IMR-90 (cell line): ENCODE data around the gene PPL. TPM values are rescaled to one million over a fixed set of nuclear protein-coding genes. Genes with fewer than 3 reads are reported as not detected.

Source experiments
- ATAC-seq: fragments of 200-7000 bp; cut with Tn5 transposase; 2 replicates; pipeline ENCODE4 v1.9.1; 2020; ENCODE audit warnings: low read depth, mild to moderate bottlenecking, moderate library complexity
- BruUV-seq: library from RNA; stranded (reverse); fragments of 400-500 nt; replicated peaks from 2 replicates; lab custom pipeline; 2021; lab: Mats Ljungman, UMichigan
- CTCF ChIA-PET: fragments of 300-600 bp; formaldehyde crosslinking; extraction: SDS; loops from one replicate; lab custom pipeline; 2021; ENCODE audit warnings: antibody characterized with exemption; lab: Yijun Ruan, JAX
- POLR2A ChIA-PET: fragments of 300-600 bp; sonication (Branson Sonifier 250); formaldehyde crosslinking; loops from one replicate; lab custom pipeline; 2022; ENCODE audit warnings: antibody characterized with exemption; ENCODE audit not compliant: unreplicated experiment; lab: Charles Lee
- DNase-seq: peaks from one replicate; pipeline ENCODE4 v3.0.0; 2013
- H2AFZ ChIP-seq: replicated peaks from 2 replicates; pipeline ENCODE3; 2013; ENCODE audit warnings: low read length, mild to moderate bottlenecking; ENCODE audit not compliant: poor library complexity
- H2AK5ac ChIP-seq: 2 replicates; pipeline ENCODE4 v1.6.1; 2013; ENCODE audit warnings: low read depth, low read length, inconsistent platforms
- H2AK9ac ChIP-seq: replicated peaks from 2 replicates; pipeline ENCODE3; 2013; ENCODE audit warnings: mild to moderate bottlenecking, low read depth, low read length, moderate library complexity; ENCODE audit not compliant: poor library complexity
- H2BK120ac ChIP-seq: 2 replicates; pipeline ENCODE4 v1.6.1; 2013; ENCODE audit warnings: low read depth, low read length, inconsistent platforms
- H2BK15ac ChIP-seq: 3 replicates; pipeline ENCODE4 v1.6.1; 2013; ENCODE audit warnings: low read depth, low read length, inconsistent platforms
- H2BK20ac ChIP-seq: 2 replicates; pipeline ENCODE4 v1.6.1; 2013; ENCODE audit warnings: low read depth, mild to moderate bottlenecking, inconsistent platforms, low read length, moderate library complexity
- H2BK5ac ChIP-seq: 2 replicates; pipeline ENCODE4 v1.6.1; 2013; ENCODE audit warnings: mild to moderate bottlenecking, low read depth, low read length, inconsistent platforms; ENCODE audit not compliant: poor library complexity, severe bottlenecking
- H3K14ac ChIP-seq: replicated peaks from 2 replicates; pipeline ENCODE4 v1.6.1; 2013; ENCODE audit warnings: low read depth, low read length, inconsistent platforms
- H3K18ac ChIP-seq: 2 replicates; pipeline ENCODE4 v1.6.1; 2013; ENCODE audit warnings: low read depth, low read length, control low read depth
- H3K23ac ChIP-seq: 2 replicates; pipeline ENCODE4 v1.6.1; 2013; ENCODE audit warnings: low read depth, low read length, inconsistent platforms
- H3K27ac ChIP-seq: 2 replicates; pipeline ENCODE4 v1.5.1; 2013; ENCODE audit warnings: mild to moderate bottlenecking, control low read depth, low read length; ENCODE audit not compliant: insufficient read depth
- H3K27me3 ChIP-seq: 2 replicates; pipeline ENCODE4 v1.6.1; 2013; ENCODE audit warnings: low read length; ENCODE audit not compliant: control insufficient read depth, insufficient read depth
- H3K36me3 ChIP-seq: 2 replicates; pipeline ENCODE4 v1.6.1; 2013; ENCODE audit warnings: low read length, mixed read lengths; ENCODE audit not compliant: control insufficient read depth, insufficient read depth
- H3K4ac ChIP-seq: 2 replicates; pipeline ENCODE4 v1.6.1; 2013; ENCODE audit warnings: low read depth, low read length, inconsistent platforms
- H3K4me1 ChIP-seq: 2 replicates; pipeline ENCODE4 v1.6.1; 2013; ENCODE audit warnings: low read length, mixed read lengths; ENCODE audit not compliant: control insufficient read depth, insufficient read depth
- H3K4me2 ChIP-seq: 2 replicates; pipeline ENCODE4 v1.6.1; 2013; ENCODE audit warnings: low read depth, mild to moderate bottlenecking, control low read depth, low read length, moderate library complexity
- H3K4me3 ChIP-seq: 2 replicates; pipeline ENCODE4 v1.5.1; 2013; ENCODE audit warnings: low read depth, mild to moderate bottlenecking, control low read depth, low read length, moderate library complexity; ENCODE audit not compliant: insufficient read depth
- H3K56ac ChIP-seq: 2 replicates; pipeline ENCODE4 v1.6.1; 2013; ENCODE audit warnings: low read length, inconsistent platforms; ENCODE audit not compliant: insufficient read depth; ENCODE audit errors: extremely low read depth
- H3K79me1 ChIP-seq, 2 experiments: 2 replicates each; pipeline ENCODE4 v1.6.1; 2013; ENCODE audit warnings: low read length in 2 of 2, inconsistent platforms in 1 of 2, low read depth in 1 of 2
- H3K9ac ChIP-seq: 2 replicates; pipeline ENCODE4 v1.6.1; 2013; ENCODE audit warnings: low read depth, low read length, control low read depth
- H3K9me1 ChIP-seq: 2 replicates; pipeline ENCODE4 v1.6.1; 2013; ENCODE audit warnings: low read length, inconsistent platforms; ENCODE audit not compliant: insufficient read depth
- H3K9me3 ChIP-seq: 2 replicates; pipeline ENCODE4 v1.6.1; 2013; ENCODE audit warnings: low read length; ENCODE audit not compliant: control insufficient read depth, insufficient read depth
- H4K20me1 ChIP-seq: 2 replicates; pipeline ENCODE4 v1.6.1; 2013; ENCODE audit warnings: low read length, inconsistent platforms; ENCODE audit not compliant: insufficient read depth
- H4K5ac ChIP-seq: 2 replicates; pipeline ENCODE4 v1.6.1; 2013; ENCODE audit warnings: mild to moderate bottlenecking, low read depth, low read length, control low read depth
- H4K8ac ChIP-seq, 2 experiments: 2 replicates each; pipeline ENCODE4 v1.6.1; 2013; ENCODE audit warnings: low read depth in 2 of 2, low read length in 2 of 2, control low read depth in 1 of 2, inconsistent platforms in 1 of 2
- H4K91ac ChIP-seq: 2 replicates; pipeline ENCODE4 v1.6.1; 2013; ENCODE audit warnings: low read depth, low read length, inconsistent platforms; ENCODE audit not compliant: insufficient read depth
- CHD1 ChIP-seq: IDR thresholded peaks from 2 replicates; pipeline ENCODE4 v1.6.1; 2012; ENCODE audit warnings: low read depth, low read length, improper control_type of control experiment
- WGBS, 2 experiments: methylation state at CpG; one replicate each; pipeline versions ENCODE4 v1.1.5 to v1.1.7; 2013; ENCODE audit warnings: missing lambda C conversion rate in 2 of 2; ENCODE audit not compliant: insufficient read length in 1 of 2; ENCODE audit errors: extremely low coverage in 2 of 2; 5-methylcytosine and 5-hydroxymethylcytosine counted together
- dilution Hi-C: fragments of 300-500 bp; cut with HindIII; formaldehyde crosslinking; loops from one replicate; pipeline ENCODE4 v1.14.3; 2018; ENCODE audit warnings: low sequenced_read_pairs; ENCODE audit not compliant: unreplicated experiment
- in situ Hi-C: fragments of 300-500 bp; cut with MboI; formaldehyde crosslinking; loops from 3 replicates; pipeline ENCODE4 v1.14.3; 2019; ENCODE audit warnings: low sequenced_read_pairs, inconsistent platforms, mixed read lengths
- intact Hi-C: fragments of 100-400 bp; cut with micrococcal nuclease; formaldehyde crosslinking; loops from 2 replicates; pipeline ENCODE4 v1.10.0; 2022
- polyA plus RNA-seq, 3 experiments: library from polyadenylated mRNA; depleted of rRNA; stranded (reverse); fragments of >200 nt; gene quantifications; 2 replicates each; pipeline ENCODE4 v1.2.3, GENCODE V29; 2012; ENCODE audit warnings: low replicate concordance in 1 of 3
- total RNA-seq: library from RNA; depleted of rRNA; stranded (reverse); fragments of >200 nt; gene quantifications from 2 replicates; pipeline ENCODE4 v1.2.3, GENCODE V29; 2012

PPL gene
- total and polyA plus RNA-seq, 2 of the 4 experiments (the other 2 are of a cell fraction), result 0.34 to 0.36 TPM

DNA sequence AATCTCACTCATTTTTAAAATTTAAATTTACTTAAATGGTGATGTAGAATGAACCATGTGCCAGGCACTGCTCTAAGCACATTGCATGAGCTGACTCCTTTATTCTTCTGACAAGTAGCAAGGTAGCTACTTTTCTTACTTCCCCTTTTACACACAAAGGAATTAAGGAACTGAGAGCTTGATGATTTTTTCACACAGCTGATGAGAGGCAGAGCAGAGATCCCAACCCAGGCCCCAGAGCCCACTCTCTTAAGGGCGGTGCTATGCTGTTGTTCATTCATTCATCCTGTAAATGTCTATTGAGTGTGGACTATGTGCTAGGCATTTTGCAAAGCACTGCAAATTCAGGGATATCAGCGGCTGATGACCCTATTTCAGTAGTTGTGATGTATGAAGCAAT lies 39.1 kb upstream of the PPL start:
- Histone ChIP-seq H3K4me1 (no peaks in the 10 kb centered on the region), H3K27ac (no peak overlapping the region), H4K5ac (no peak overlapping the region), H2BK20ac (no peak overlapping the region), H4K8ac (no peak overlapping the region), H3K9me3 (no peaks in the 10 kb centered on the region), H3K9ac (no peak overlapping the region), H3K18ac (no peak overlapping the region), H2BK5ac (no peak overlapping the region), H3K23ac (no peak overlapping the region), H3K79me1 (no peaks in the 10 kb centered on the region), H4K20me1 (no peaks in the 10 kb centered on the region), H2BK120ac (no peak overlapping the region), H3K14ac (no peak overlapping the region), H3K9me1 (no peaks in the 10 kb centered on the region), H4K91ac (no peak overlapping the region), H2AK5ac (no peak overlapping the region), H3K56ac (no peak overlapping the region), H2BK15ac (no peak overlapping the region), H2AK9ac (no peak overlapping the region), H3K4me3 (no peak overlapping the region), H3K27me3 (peaks cover 15% of the 10 kb centered on the region), H2AFZ (no peak overlapping the region), H3K36me3 (no peaks in the 10 kb centered on the region), H3K4me2 (no peak overlapping the region), H3K4ac (no peak overlapping the region)
- CTCF ChIA-PET, result no interaction called here
- intact Hi-C loops (no loop called here), dilution Hi-C loops (no loop called here), in situ Hi-C loops (no loop called here)
- no peak for TF ChIP-seq CHD1
- BruUV-seq, result no TSS peak
- POLR2A ChIA-PET, result no interaction called here
- DNase-seq, result no peak
- WGBS, 2 experiments, result 40% methylated on average over 1 of the region's 2 CpGs; no CpG with 5 or more reads in 1 of the 2 experiments
- no peak for ATAC-seq
